ENCODE measurements around the gene GNL1.
"Not testable (repeated sequence)": the region's sequence is repeated elsewhere in the genome, so short reads cannot be mapped to it uniquely, and the experiment has no call there.

The GNL1 gene

GRCh38 chr6:30556066-30556905 is at the start of gene GNL1:
GNL1 (minus strand) TSS chr6:30556489; CDS start chr6:30556203, 286 bp downstream.
- Histone ChIP-seq H3K4me1 (ENCODE audit: insufficient read depth, low read length) (peaks cover 12% of the 10 kb centered on the region; the same call in 1 of the 2 replicates), H3K9me3 (ENCODE audit: control insufficient read depth, insufficient read depth, low read length) (no peaks in the 10 kb centered on the region), H3K36me3 (ENCODE audit: insufficient read depth, low read length) (peaks cover 16% of the 10 kb centered on the region; the same call in 1 of the 2 replicates), H3K9ac (ENCODE audit: low read depth, low read length) (peak within 1 kb of the TSS; percentile 90)

GRCh38 chr6:30603961-30604360 is 47.7 kb upstream of the GNL1 start:
- Histone ChIP-seq H3K9ac (ENCODE audit: low read depth, low read length) (no peak overlapping the region), H3K36me3 (ENCODE audit: insufficient read depth, low read length) (peaks cover 82% of the 10 kb centered on the region), H3K4me1 (ENCODE audit: insufficient read depth, low read length) (no peaks in the 10 kb centered on the region), H3K9me3 (ENCODE audit: control insufficient read depth, insufficient read depth, low read length) (no peaks in the 10 kb centered on the region)

- no peak overlapping the region for H3K9ac ChIP-seq (ENCODE audit: low read depth, low read length)
- no peaks in the 10 kb centered on the region for H3K4me1 ChIP-seq (ENCODE audit: insufficient read depth, low read length)
- no peaks in the 10 kb centered on the region for H3K9me3 ChIP-seq (ENCODE audit: control insufficient read depth, insufficient read depth, low read length)
- H3K36me3 ChIP-seq (ENCODE audit: insufficient read depth, low read length) = peaks cover 70% of the 10 kb centered on the region
These were observed 45.7 kb upstream of the GNL1 start for GRCh38 chr6:30601815-30602641.

GRCh38 chr6:30601436-30601814 is 45.1 kb upstream of the GNL1 start:
- Histone ChIP-seq H3K4me1 (ENCODE audit: insufficient read depth, low read length) (no peaks in the 10 kb centered on the region), H3K9me3 (ENCODE audit: control insufficient read depth, insufficient read depth, low read length) (no peaks in the 10 kb centered on the region), H3K9ac (ENCODE audit: low read depth, low read length) (no peak overlapping the region), H3K36me3 (ENCODE audit: insufficient read depth, low read length) (peaks cover 64% of the 10 kb centered on the region)

GRCh38 chr6:30600451-30600961 is 44.2 kb upstream of the GNL1 start:
- no peaks in the 10 kb centered on the region for H3K4me1 ChIP-seq (ENCODE audit: insufficient read depth, low read length)
- peaks cover 55% of the 10 kb centered on the region for H3K36me3 ChIP-seq (ENCODE audit: insufficient read depth, low read length)
- H3K9me3 ChIP-seq (ENCODE audit: control insufficient read depth, insufficient read depth, low read length) = no peaks in the 10 kb centered on the region
- no peak overlapping the region for H3K9ac ChIP-seq (ENCODE audit: low read depth, low read length)

- Histone ChIP-seq H3K36me3 (ENCODE audit: insufficient read depth, low read length) (peaks cover 48% of the 10 kb centered on the region), H3K9ac (ENCODE audit: low read depth, low read length) (no peak overlapping the region), H3K9me3 (ENCODE audit: control insufficient read depth, insufficient read depth, low read length) (no peaks in the 10 kb centered on the region), H3K4me1 (ENCODE audit: insufficient read depth, low read length) (no peaks in the 10 kb centered on the region)
These were observed 43.5 kb upstream of the GNL1 start for GRCh38 chr6:30599625-30600324.

- Histone ChIP-seq H3K9ac (ENCODE audit: low read depth, low read length) (no peak overlapping the region), H3K9me3 (ENCODE audit: control insufficient read depth, insufficient read depth, low read length) (no peaks in the 10 kb centered on the region), H3K36me3 (ENCODE audit: insufficient read depth, low read length) (peaks cover 41% of the 10 kb centered on the region), H3K4me1 (ENCODE audit: insufficient read depth, low read length) (no peaks in the 10 kb centered on the region)
These were observed 42.8 kb upstream of the GNL1 start for GRCh38 chr6:30598912-30599624.

GRCh38 chr6:30597315-30598144 is 41.2 kb upstream of the GNL1 start:
- H3K4me1 ChIP-seq (ENCODE audit: insufficient read depth, low read length); H3K9ac ChIP-seq (ENCODE audit: low read depth, low read length); H3K9me3 ChIP-seq (ENCODE audit: control insufficient read depth, insufficient read depth, low read length): not testable (repeated sequence)
- peaks cover 29% of the 10 kb centered on the region for H3K36me3 ChIP-seq (ENCODE audit: insufficient read depth, low read length)

- H3K9ac ChIP-seq (ENCODE audit: low read depth, low read length) = no peak overlapping the region
- no peaks in the 10 kb centered on the region for H3K4me1 ChIP-seq (ENCODE audit: insufficient read depth, low read length)
- H3K36me3 ChIP-seq (ENCODE audit: insufficient read depth, low read length) = peaks cover 24% of the 10 kb centered on the region
- no peaks in the 10 kb centered on the region for H3K9me3 ChIP-seq (ENCODE audit: control insufficient read depth, insufficient read depth, low read length)
These were observed 36.0 kb upstream of the GNL1 start for GRCh38 chr6:30592287-30592686.

GRCh38 chr6:30591008-30591407 is 34.7 kb upstream of the GNL1 start:
- H3K9ac ChIP-seq (ENCODE audit: low read depth, low read length) = no peak overlapping the region
- peaks cover 36% of the 10 kb centered on the region for H3K36me3 ChIP-seq (ENCODE audit: insufficient read depth, low read length)
- H3K4me1 ChIP-seq (ENCODE audit: insufficient read depth, low read length) = no peaks in the 10 kb centered on the region
- no peaks in the 10 kb centered on the region for H3K9me3 ChIP-seq (ENCODE audit: control insufficient read depth, insufficient read depth, low read length)

- Histone ChIP-seq H3K9me3 (ENCODE audit: control insufficient read depth, insufficient read depth, low read length) (no peaks in the 10 kb centered on the region), H3K9ac (ENCODE audit: low read depth, low read length) (no peak overlapping the region), H3K36me3 (ENCODE audit: insufficient read depth, low read length) (peaks cover 41% of the 10 kb centered on the region), H3K4me1 (ENCODE audit: insufficient read depth, low read length) (no peaks in the 10 kb centered on the region)
These were observed 34.2 kb upstream of the GNL1 start for GRCh38 chr6:30590509-30590908.

GRCh38 chr6:30589754-30590358 is 33.6 kb upstream of the GNL1 start:
- no peak overlapping the region for H3K9ac ChIP-seq (ENCODE audit: low read depth, low read length)
- H3K9me3 ChIP-seq (ENCODE audit: control insufficient read depth, insufficient read depth, low read length) = no peaks in the 10 kb centered on the region
- H3K4me1 ChIP-seq (ENCODE audit: insufficient read depth, low read length) = no peaks in the 10 kb centered on the region
- peaks cover 47% of the 10 kb centered on the region for H3K36me3 ChIP-seq (ENCODE audit: insufficient read depth, low read length)

GRCh38 chr6:30583921-30584320 is 27.6 kb upstream of the GNL1 start:
- H3K9ac ChIP-seq (ENCODE audit: low read depth, low read length) = no peak overlapping the region
- H3K9me3 ChIP-seq (ENCODE audit: control insufficient read depth, insufficient read depth, low read length) = no peaks in the 10 kb centered on the region
- H3K4me1 ChIP-seq (ENCODE audit: insufficient read depth, low read length) = no peaks in the 10 kb centered on the region
- H3K36me3 ChIP-seq (ENCODE audit: insufficient read depth, low read length) = peaks cover 42% of the 10 kb centered on the region

Measured in ES-I3 (cell line).